ENCODE measurements around the gene CDKN1B. TPM values are rescaled to one million over a fixed set of nuclear protein-coding genes. Genes with fewer than 3 reads are reported as not detected.

CDKN1B gene

DNA sequence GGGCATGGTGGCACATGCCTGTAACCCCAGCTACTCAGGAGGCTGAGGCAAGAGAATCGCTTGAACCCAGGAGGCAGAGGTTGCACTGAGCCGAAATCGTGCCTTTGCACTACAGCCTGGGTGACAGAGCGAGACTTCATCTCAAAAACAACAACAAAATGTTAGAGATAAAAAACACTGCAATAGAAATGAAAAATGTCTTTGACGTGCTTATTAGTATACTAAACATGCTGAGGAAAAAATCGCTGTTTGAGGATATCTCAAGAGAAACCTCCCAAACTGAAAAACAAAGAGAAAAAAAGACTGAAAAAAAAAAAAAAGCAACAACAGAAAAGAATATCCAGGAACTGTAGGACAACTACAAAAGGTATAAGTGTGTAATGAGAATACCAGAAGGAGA is 53.1 kb downstream of the CDKN1B start:
- Histone ChIP-seq H3K27me3 (ENCODE audit: insufficient read depth, poor library complexity, severe bottlenecking) (no peaks in the 10 kb centered on the region), H3K4me3 (replicated peaks; ENCODE audit: insufficient read depth, low read length) (no peak overlapping the region), H3K27ac (replicated peaks) (no peak overlapping the region)
- DNase-seq (ENCODE audit: low read depth in 1 of 2, low spot score in 1 of 2): no peak
- no peak for TF ChIP-seq GABPA (IDR thresholded peaks at IDR 0.05; ENCODE audit: low read depth)

Small RNAs within 50 kb of the gene (microRNA-seq; reads per million reads assigned to microRNA genes)
- gene MIR613: not detected
